ENCODE data around the gene OLFML2B. TPM values are rescaled to one million over a fixed set of nuclear protein-coding genes. Genes with fewer than 3 reads are reported as not detected.

OLFML2B gene
- total RNA-seq (2022) (0.43 and 0.56 TPM in 2 replicates), Bru-seq, nascent RNA (percentile 18 among the genes with signal in this experiment), BruChase-seq, experiment 1, labeled RNA remaining after a 2-hour chase (percentile 21 among the genes with signal in this experiment), BruChase-seq, experiment 2, labeled RNA remaining after a 6-hour chase (percentile 23 among the genes with signal in this experiment)
- long read RNA-seq = 0 reads

DNA sequence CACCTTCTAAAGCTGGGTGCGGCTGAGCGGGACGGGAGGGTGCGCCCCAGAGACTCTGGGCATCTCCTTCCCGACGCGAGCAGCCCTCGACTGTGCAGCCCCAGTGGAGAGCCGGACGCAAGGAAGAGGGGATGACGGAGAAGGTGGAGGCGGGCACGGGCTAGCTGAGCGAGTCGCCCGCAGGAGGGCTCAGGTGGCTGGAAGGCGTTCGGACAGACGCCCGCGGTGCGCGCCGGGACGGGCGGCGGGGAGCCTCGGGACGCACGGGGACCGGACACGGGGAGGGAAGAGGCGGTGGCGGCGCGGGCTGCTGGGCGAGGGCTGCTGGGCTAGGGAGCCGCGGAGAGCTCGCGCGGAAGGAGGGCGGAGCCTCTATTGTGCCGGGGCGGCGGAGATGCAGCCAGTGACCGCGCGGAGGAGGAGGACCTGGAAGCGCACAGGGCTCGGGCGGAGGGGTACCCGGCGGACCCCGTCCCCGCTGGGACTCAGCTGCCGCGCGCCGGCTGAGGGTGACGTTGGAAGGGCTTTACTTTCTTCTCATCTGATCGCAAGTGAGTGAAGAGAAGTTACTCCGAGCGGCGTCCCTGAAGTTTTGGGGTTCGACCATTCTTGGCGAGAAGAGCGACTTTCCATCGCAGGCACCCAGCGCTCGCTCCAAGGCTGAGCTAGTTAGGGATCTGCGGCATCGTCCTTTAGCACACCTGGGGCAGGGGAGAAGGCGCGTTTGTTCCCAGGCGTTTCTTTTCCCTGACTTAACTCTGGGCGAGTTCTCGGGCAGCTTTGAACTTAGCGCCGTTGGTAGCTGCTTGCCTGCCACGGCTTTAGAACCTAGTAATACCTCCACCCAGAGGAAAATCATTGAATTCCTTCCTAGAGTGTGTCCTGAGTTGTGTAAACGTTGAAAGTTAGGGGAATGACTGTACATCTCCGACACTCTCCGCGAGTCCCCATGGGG is at the start of gene OLFML2B:
TSS of gene OLFML2B (minus strand) at position 323 of the 955 bp plus-strand sequence. CDS start 439 bp downstream, outside the sequence.
- no peaks in the 10 kb centered on the region for H3K4me1 Mint-ChIP-seq (ENCODE audit: low read depth, unreplicated experiment)
- TF ChIP-seq CTCF (IDR thresholded peaks at IDR 0.05; ENCODE audit: insufficient read depth in 1 of 2, low read depth in 1 of 2, low read length in 1 of 2, severe bottlenecking in 1 of 2, unreplicated experiment in 1 of 2) = no peak
- Histone ChIP-seq H3K4me1 (no peaks in the 10 kb centered on the region; the same call in 1 of the 2 replicates), H3K27me3 (replicated peaks; ENCODE audit: control insufficient read depth, insufficient read depth, low read length) (peaks cover 1% of the 10 kb centered on the region; the same call in 1 of the 2 replicates), H3K9me3 (no peaks in the 10 kb centered on the region), H3K4me3 (ENCODE audit: low read depth, low read length) (peak within 1 kb of the TSS; percentile 55), H3K36me3 (ENCODE audit: control insufficient read depth, insufficient read depth, low read length) (no peaks in the 10 kb centered on the region)
- intact Hi-C loops (cut with micrococcal nuclease; ENCODE audit: unreplicated experiment) = loop anchor here (1.0 to 5.0 kb wide), 2 partner anchors 157 to 232 kb away; no protein-coding TSS in a partner anchor
- H3K27ac Mint-ChIP-seq (ENCODE audit: unreplicated experiment) = no peak within 1 kb of the TSS
- no peaks in the 10 kb centered on the region for H3K36me3 Mint-ChIP-seq (ENCODE audit: insufficient read depth, unreplicated experiment)
- no TSS peak for BruUV-seq (replicated peaks)
- ChIA-PET CTCF (interaction anchor here (0.6 to 1.6 kb wide), 7 partner anchors 11 to 274 kb away, joined by 3 to 14 read pairs (median 5); partner anchors contain the start of gene DUSP12), POLR2A (interaction anchor here (0.6 kb wide), 1 partner anchor 50 kb away, joined by 4 read pairs; no protein-coding TSS in a partner anchor)
- peaks cover 6% of the 10 kb centered on the region for H3K27me3 Mint-ChIP-seq (ENCODE audit: insufficient read depth, unreplicated experiment)
- DNase-seq = peak; percentile 54 to 69
- H3K9me3 Mint-ChIP-seq (ENCODE audit: unreplicated experiment) = peaks cover 26% of the 10 kb centered on the region
- peak within 1 kb of the TSS; percentile 78 for H3K4me3 Mint-ChIP-seq (ENCODE audit: unreplicated experiment)

GRCh38 chr1:162072740-162073139 is 49.1 kb upstream of the OLFML2B start:
- H3K27me3 Mint-ChIP-seq (ENCODE audit: insufficient read depth, unreplicated experiment) = no peaks in the 10 kb centered on the region
- TF ChIP-seq CTCF (IDR thresholded peaks at IDR 0.05; ENCODE audit: insufficient read depth in 1 of 2, low read depth in 1 of 2, low read length in 1 of 2, severe bottlenecking in 1 of 2, unreplicated experiment in 1 of 2) = no peak
- DNase-seq = no peak
- no peaks in the 10 kb centered on the region for H3K9me3 Mint-ChIP-seq (ENCODE audit: unreplicated experiment)
- BruUV-seq (replicated peaks) = no TSS peak
- Histone ChIP-seq H3K4me1 (0 out of 2 replicates have a peak, but pooled peaks cover 5% of the 10 kb centered on the region), H3K27me3 (replicated peaks; ENCODE audit: control insufficient read depth, insufficient read depth, low read length) (no peaks in the 10 kb centered on the region; the same call in 1 of the 2 replicates), H3K36me3 (ENCODE audit: control insufficient read depth, insufficient read depth, low read length) (no peaks in the 10 kb centered on the region), H3K9me3 (no peaks in the 10 kb centered on the region), H3K4me3 (ENCODE audit: low read depth, low read length) (no peak overlapping the region)
- H3K4me3 Mint-ChIP-seq (ENCODE audit: unreplicated experiment) = no peak overlapping the region
- POLR2A ChIA-PET = no interaction called here
- intact Hi-C loops (cut with micrococcal nuclease; ENCODE audit: unreplicated experiment) = loop anchor here (10.0 kb wide), 1 partner anchor 62 kb away; no protein-coding TSS in a partner anchor
- peaks cover 18% of the 10 kb centered on the region for H3K4me1 Mint-ChIP-seq (ENCODE audit: low read depth, unreplicated experiment)
- H3K27ac Mint-ChIP-seq (ENCODE audit: unreplicated experiment) = no peak overlapping the region
- CTCF ChIA-PET = no interaction called here
- no peaks in the 10 kb centered on the region for H3K36me3 Mint-ChIP-seq (ENCODE audit: insufficient read depth, unreplicated experiment)

- intact Hi-C loops (cut with micrococcal nuclease; ENCODE audit: unreplicated experiment) = loop anchor here (10.0 kb wide), 1 partner anchor 64 kb away; no protein-coding TSS in a partner anchor
- peak overlapping the region; percentile 77 for H3K4me3 Mint-ChIP-seq (ENCODE audit: unreplicated experiment)
- H3K27me3 Mint-ChIP-seq (ENCODE audit: insufficient read depth, unreplicated experiment) = no peaks in the 10 kb centered on the region
- no peak for TF ChIP-seq CTCF (IDR thresholded peaks at IDR 0.05; ENCODE audit: insufficient read depth in 1 of 2, low read depth in 1 of 2, low read length in 1 of 2, severe bottlenecking in 1 of 2, unreplicated experiment in 1 of 2)
- no peak overlapping the region for H3K27ac Mint-ChIP-seq (ENCODE audit: unreplicated experiment)
- H3K36me3 Mint-ChIP-seq (ENCODE audit: insufficient read depth, unreplicated experiment) = no peaks in the 10 kb centered on the region
- Histone ChIP-seq H3K4me1 (0 out of 2 replicates have a peak, but pooled peaks cover 5% of the 10 kb centered on the region), H3K27me3 (replicated peaks; ENCODE audit: control insufficient read depth, insufficient read depth, low read length) (no peaks in the 10 kb centered on the region; the same call in 1 of the 2 replicates), H3K4me3 (ENCODE audit: low read depth, low read length) (peak overlapping the region; percentile 74), H3K9me3 (no peaks in the 10 kb centered on the region), H3K36me3 (ENCODE audit: control insufficient read depth, insufficient read depth, low read length) (no peaks in the 10 kb centered on the region)
- peaks cover 12% of the 10 kb centered on the region for H3K4me1 Mint-ChIP-seq (ENCODE audit: low read depth, unreplicated experiment)
- BruUV-seq (replicated peaks) = TSS peak; percentile 14
- CTCF ChIA-PET = interaction anchor here (0.7 kb wide), 2 partner anchors 159 to 229 kb away, joined by 3 to 5 read pairs; no protein-coding TSS in a partner anchor
- peak; percentile 36 to 38 for DNase-seq
- no peaks in the 10 kb centered on the region for H3K9me3 Mint-ChIP-seq (ENCODE audit: unreplicated experiment)
- POLR2A ChIA-PET = interaction anchor here (1.0 kb wide), 1 partner anchor 36 kb away, joined by 5 read pairs; no protein-coding TSS in a partner anchor
These were observed 47.2 kb upstream of the OLFML2B start for GRCh38 chr1:162070825-162071224.

All from Caco-2 (cell line).